Neutrophil (primary cell): ENCODE measurements around the gene RBM33.
A peak's percentile ranks its signal among the peaks of the same experiment; 100 is the strongest.

Experiments used
- H3K27ac ChIP-seq: fragments of 200-600 bp; sonication (generic); 2 replicates; pipeline ENCODE4 v1.5.1; 2016; ENCODE audit warnings: mild to moderate bottlenecking, moderate library complexity
- H3K27me3 ChIP-seq: fragments of 200-600 bp; sonication (generic); 2 replicates; pipeline ENCODE4 v1.6.0; 2016; ENCODE audit warnings: mild to moderate bottlenecking
- H3K36me3 ChIP-seq: fragments of 200-600 bp; sonication (generic); 2 replicates; pipeline ENCODE4 v1.5.1; 2017
- H3K4me1 ChIP-seq, 2 experiments: fragments of 200-600 bp in 1 of 2; sonication (generic) in 1 of 2; 1 replicate in 1 of 2; 2 replicates in 1 of 2; pipeline versions ENCODE4 v1.5.1 to v1.6.1; 2013 to 2016; ENCODE audit warnings: low read depth in 1 of 2, low read length in 1 of 2, mild to moderate bottlenecking in 1 of 2, moderate library complexity in 1 of 2; ENCODE audit not compliant: control insufficient read depth in 1 of 2, insufficient read depth in 1 of 2
- H3K4me3 ChIP-seq, 2 experiments: fragments of 200-600 bp in 1 of 2; sonication (generic) in 1 of 2; 1 replicate in 1 of 2; 2 replicates in 1 of 2; pipeline ENCODE4 v1.5.1; 2013 to 2016; ENCODE audit warnings: low read depth in 1 of 2, low read length in 1 of 2, mild to moderate bottlenecking in 1 of 2, moderate library complexity in 1 of 2
- H3K9me3 ChIP-seq: fragments of 200-600 bp; sonication (generic); 2 replicates; pipeline ENCODE4 v1.5.1; 2016
- CTCF ChIP-seq: fragments of 200-600 bp; sonication (generic); IDR thresholded peaks from 2 replicates; pipeline ENCODE4 v1.5.1; 2016; ENCODE audit warnings: antibody characterized with exemption

Gene RBM33

GRCh38 chr7:155715111-155715805 is 70.8 kb downstream of the RBM33 start:
- Histone ChIP-seq H3K4me1 (peaks cover 8 to 11% of the 10 kb centered on the region in 2 experiments), H3K27me3 (no peaks in the 10 kb centered on the region), H3K9me3 (no peaks in the 10 kb centered on the region), H3K4me3 (no peak overlapping the region), H3K27ac (no peak overlapping the region), H3K36me3 (peaks cover 82% of the 10 kb centered on the region)
- TF ChIP-seq CTCF, result no peak

- no peaks in the 10 kb centered on the region for H3K9me3 ChIP-seq
- peak overlapping the region; percentile 8 for H3K27ac ChIP-seq
- H3K4me3 ChIP-seq, result no peak overlapping the region
- no peaks in the 10 kb centered on the region for H3K27me3 ChIP-seq
- peaks cover 64% of the 10 kb centered on the region for H3K36me3 ChIP-seq
- peaks cover 14 to 16% of the 10 kb centered on the region in 2 experiments for H3K4me1 ChIP-seq
- no peak for TF ChIP-seq CTCF
Measured at GRCh38 chr7:155717010-155717744, 72.7 kb downstream of the RBM33 start.

DNA sequence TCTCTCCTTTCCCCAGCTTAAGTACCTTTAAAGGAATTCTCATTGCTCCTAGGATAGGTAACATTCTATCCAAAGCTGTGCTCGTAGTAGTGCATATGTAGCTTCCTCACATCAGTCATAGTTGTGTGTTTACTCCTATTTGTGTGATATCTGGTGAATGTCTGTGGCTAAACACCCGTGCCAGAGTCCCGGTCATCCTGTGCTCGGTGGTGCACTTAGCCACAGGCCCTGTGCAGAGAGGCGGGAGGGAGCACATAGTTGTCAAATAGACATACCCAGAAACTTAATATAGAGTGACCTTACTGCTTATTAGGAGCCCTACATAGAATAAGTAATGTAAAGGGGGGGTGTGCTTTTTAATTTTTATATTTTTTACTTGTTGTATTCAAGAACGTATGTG is 76.6 kb downstream of the RBM33 start:
- H3K4me1 ChIP-seq, result peaks cover 14% of the 10 kb centered on the region in 2 experiments
- no peak for TF ChIP-seq CTCF
- H3K27ac ChIP-seq, result no peak overlapping the region
- no peak overlapping the region for H3K4me3 ChIP-seq
- peaks cover 40% of the 10 kb centered on the region for H3K36me3 ChIP-seq
- no peaks in the 10 kb centered on the region for H3K27me3 ChIP-seq
- no peaks in the 10 kb centered on the region for H3K9me3 ChIP-seq

GRCh38 chr7:155722118-155722517 is 77.7 kb downstream of the RBM33 start:
- Histone ChIP-seq H3K27me3 (no peaks in the 10 kb centered on the region), H3K9me3 (no peaks in the 10 kb centered on the region), H3K27ac (peak overlapping the region; percentile 78), H3K36me3 (peaks cover 35% of the 10 kb centered on the region), H3K4me1 (peaks cover 14% of the 10 kb centered on the region in 2 experiments), H3K4me3 (no peak overlapping the region)
- TF ChIP-seq CTCF, result no peak

DNA sequence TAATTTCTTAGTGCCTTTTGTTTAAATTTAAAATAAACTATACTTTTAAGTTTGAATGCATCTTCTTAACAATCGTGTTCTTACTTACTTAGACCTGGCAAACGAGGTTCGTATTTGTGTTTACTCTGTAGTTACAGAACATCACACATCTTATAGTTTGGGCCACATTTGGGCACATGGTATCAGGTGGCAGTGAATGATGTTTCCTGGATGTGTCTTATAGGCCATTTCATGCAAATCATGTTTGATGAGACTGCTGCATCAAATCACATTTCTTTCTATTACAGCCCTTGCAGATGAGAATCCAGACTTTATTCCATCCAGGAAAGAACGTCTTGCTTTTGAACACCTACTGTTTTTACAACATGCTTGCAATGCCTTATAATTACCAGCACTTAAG is 78.5 kb downstream of the RBM33 start:
- Histone ChIP-seq H3K27ac (peak overlapping the region; percentile 78), H3K4me3 (no peak overlapping the region), H3K9me3 (no peaks in the 10 kb centered on the region), H3K36me3 (peaks cover 35% of the 10 kb centered on the region), H3K4me1 (peaks cover 14% of the 10 kb centered on the region in 2 experiments), H3K27me3 (no peaks in the 10 kb centered on the region)
- TF ChIP-seq CTCF, result no peak
